ENCODE data around the gene RABGAP1L. TPM values are rescaled to one million over a fixed set of nuclear protein-coding genes. Genes with fewer than 3 reads are reported as not detected.
A peak's percentile ranks its signal among the peaks of the same experiment; 100 is the strongest.
"Not testable (repeated sequence)": the region's sequence is repeated elsewhere in the genome, so short reads cannot be mapped to it uniquely, and the experiment has no call there.

Gene RABGAP1L
- total RNA-seq, 1 donor from 2014 or later, result 48.5 TPM

- Mint-ChIP-seq H3K27ac (peak overlapping the region; percentile 5), H3K4me1 (peaks cover 4% of the 10 kb centered on the region), H3K36me3 (no peaks in the 10 kb centered on the region), H3K4me3 (no peak overlapping the region), H3K27me3 (ENCODE audit: low read depth) (no peaks in the 10 kb centered on the region), H3K9me3 (no peaks in the 10 kb centered on the region)
- no peak for DNase-seq (ENCODE audit: low spot score in 2 of 2, unreplicated experiment in 2 of 2)
- TF ChIP-seq CTCF (IDR thresholded peaks at IDR 0.05; ENCODE audit: unreplicated experiment), result no peak
Observed at GRCh38 chr1:174809755-174810280, 650.5 kb downstream of the RABGAP1L start.

GRCh38 chr1:174812016-174812415 is 652.7 kb downstream of the RABGAP1L start:
- peaks cover 4% of the 10 kb centered on the region for H3K4me1 Mint-ChIP-seq
- H3K27ac Mint-ChIP-seq, result no peak overlapping the region
- H3K4me3 Mint-ChIP-seq, result no peak overlapping the region
- TF ChIP-seq CTCF (IDR thresholded peaks at IDR 0.05; ENCODE audit: unreplicated experiment), result no peak
- no peak for DNase-seq (ENCODE audit: low spot score in 2 of 2, unreplicated experiment in 2 of 2)
- no peaks in the 10 kb centered on the region for H3K36me3 Mint-ChIP-seq
- no peaks in the 10 kb centered on the region for H3K27me3 Mint-ChIP-seq (ENCODE audit: low read depth)
- H3K9me3 Mint-ChIP-seq, result no peaks in the 10 kb centered on the region

GRCh38 chr1:174812656-174813055 is 653.3 kb downstream of the RABGAP1L start:
- Mint-ChIP-seq H3K4me1 (peaks cover 10% of the 10 kb centered on the region), H3K36me3 (no peaks in the 10 kb centered on the region), H3K9me3 (no peaks in the 10 kb centered on the region), H3K27ac (no peak overlapping the region), H3K27me3 (ENCODE audit: low read depth) (no peaks in the 10 kb centered on the region), H3K4me3 (no peak overlapping the region)
- DNase-seq (ENCODE audit: low spot score in 2 of 2, unreplicated experiment in 2 of 2), result no peak
- no peak for TF ChIP-seq CTCF (IDR thresholded peaks at IDR 0.05; ENCODE audit: unreplicated experiment)

- H3K27me3 Mint-ChIP-seq (ENCODE audit: low read depth), result no peaks in the 10 kb centered on the region
- no peak for DNase-seq (ENCODE audit: low spot score in 2 of 2, unreplicated experiment in 2 of 2)
- no peak overlapping the region for H3K27ac Mint-ChIP-seq
- no peak for TF ChIP-seq CTCF (IDR thresholded peaks at IDR 0.05; ENCODE audit: unreplicated experiment)
- H3K4me3 Mint-ChIP-seq, result no peak overlapping the region
- H3K9me3 Mint-ChIP-seq, result no peaks in the 10 kb centered on the region
- peaks cover 11% of the 10 kb centered on the region for H3K4me1 Mint-ChIP-seq
- no peaks in the 10 kb centered on the region for H3K36me3 Mint-ChIP-seq
Observed at GRCh38 chr1:174815036-174815435, 655.7 kb downstream of the RABGAP1L start.

GRCh38 chr1:174815474-174815908 is 656.2 kb downstream of the RABGAP1L start:
- TF ChIP-seq CTCF (IDR thresholded peaks at IDR 0.05; ENCODE audit: unreplicated experiment), result no peak
- no peak for DNase-seq (ENCODE audit: low spot score in 2 of 2, unreplicated experiment in 2 of 2)
- Mint-ChIP-seq H3K27ac (no peak overlapping the region), H3K27me3 (ENCODE audit: low read depth) (no peaks in the 10 kb centered on the region), H3K9me3 (no peaks in the 10 kb centered on the region), H3K36me3 (no peaks in the 10 kb centered on the region), H3K4me1 (peaks cover 11% of the 10 kb centered on the region), H3K4me3 (no peak overlapping the region)

GRCh38 chr1:174816621-174817020 is 657.3 kb downstream of the RABGAP1L start:
- not testable (repeated sequence) for DNase-seq (ENCODE audit: low spot score in 2 of 2, unreplicated experiment in 2 of 2); H3K4me3 Mint-ChIP-seq; H3K27me3 Mint-ChIP-seq (ENCODE audit: low read depth); H3K27ac Mint-ChIP-seq; H3K9me3 Mint-ChIP-seq; H3K36me3 Mint-ChIP-seq
- H3K4me1 Mint-ChIP-seq, result peaks cover 11% of the 10 kb centered on the region
